OCI-LY1 (cell line): ENCODE measurements around the gene BTBD9.

Experiments
- H2AFZ ChIP-seq: fragments of 200-600 bp; sonication (generic), shearing (Covaris generic); 2 replicates; pipeline ENCODE4 v1.6.0; 2014; ENCODE audit warnings: antibody characterized with exemption, mild to moderate bottlenecking, low read length
- H3F3A ChIP-seq: fragments of 200-600 bp; sonication (generic), shearing (Covaris generic); 2 replicates; pipeline ENCODE4 v1.6.0; 2014; ENCODE audit warnings: mild to moderate bottlenecking, antibody characterized with exemption, low read length, moderate library complexity; ENCODE audit not compliant: insufficient read depth
- H3K27ac ChIP-seq: fragments of 200-600 bp; sonication (generic); 2 replicates; pipeline ENCODE4 v1.5.1; 2014; ENCODE audit warnings: low read length, mixed run types, mild to moderate bottlenecking, low read depth; ENCODE audit not compliant: poor library complexity, severe bottlenecking
- H3K27me3 ChIP-seq: fragments of 200-600 bp; sonication (generic); 2 replicates; pipeline ENCODE4 v1.6.0; 2014; ENCODE audit warnings: antibody characterized with exemption, mild to moderate bottlenecking, low read length, moderate library complexity; ENCODE audit not compliant: insufficient read depth
- H3K36me3 ChIP-seq: fragments of 200-600 bp; sonication (generic); 2 replicates; pipeline ENCODE4 v1.6.1; 2014; ENCODE audit warnings: mild to moderate bottlenecking, antibody characterized with exemption, low read length, moderate library complexity, mixed read lengths; ENCODE audit not compliant: insufficient read depth
- H3K4me1 ChIP-seq: fragments of 200-600 bp; sonication (generic); 2 replicates; pipeline ENCODE4 v1.5.1; 2014; ENCODE audit warnings: mild to moderate bottlenecking, low read length, moderate library complexity; ENCODE audit not compliant: insufficient read depth, severe bottlenecking
- H3K4me2 ChIP-seq: fragments of 200-600 bp; sonication (generic), shearing (Covaris generic); 2 replicates; pipeline ENCODE4 v1.6.1; 2014; ENCODE audit warnings: low read length
- H3K4me3 ChIP-seq: fragments of 200-600 bp; sonication (generic); 2 replicates; pipeline ENCODE4 v1.5.1; 2014; ENCODE audit warnings: low read length, low read depth, mild to moderate bottlenecking, mixed read lengths; ENCODE audit not compliant: poor library complexity, severe bottlenecking
- H3K79me2 ChIP-seq: fragments of 200-600 bp; shearing (Covaris generic); 2 replicates; pipeline ENCODE4 v1.6.1; 2016; ENCODE audit warnings: mixed run types, low read length, mixed read lengths; ENCODE audit not compliant: insufficient read depth
- H3K9ac ChIP-seq: fragments of 200-600 bp; sonication (generic), shearing (Covaris generic); 2 replicates; pipeline ENCODE4 v1.6.1; 2014; ENCODE audit warnings: mild to moderate bottlenecking, low read length, mixed read lengths
- H3K9me2 ChIP-seq: fragments of 200-600 bp; sonication (generic), shearing (Covaris generic); 2 replicates; pipeline ENCODE4 v1.6.1; 2014; ENCODE audit warnings: low read depth, mild to moderate bottlenecking, low read length, mixed read lengths
- H3K9me3 ChIP-seq: fragments of 200-600 bp; shearing (Covaris generic); 2 replicates; pipeline ENCODE4 v1.6.1; 2014; ENCODE audit warnings: low read length, mixed read lengths
- H4K20me1 ChIP-seq: fragments of 200-600 bp; sonication (generic), shearing (Covaris generic); 2 replicates; pipeline ENCODE4 v1.6.0; 2016; ENCODE audit warnings: mild to moderate bottlenecking, low read length; ENCODE audit not compliant: insufficient read depth
- EZH2 ChIP-seq: fragments of 200-600 bp; sonication (generic), shearing (Covaris generic); IDR thresholded peaks from 2 replicates; pipeline ENCODE4 v1.8.0; 2017; ENCODE audit warnings: borderline replicate concordance, mixed run types, mild to moderate bottlenecking, antibody characterized with exemption, low read length, moderate library complexity, mixed read lengths
- TF ChIP-seq, protein P1 (sequence below): fragments of 200-600 bp; sonication (generic), shearing (Covaris generic); IDR thresholded peaks from 2 replicates; pipeline ENCODE4 v1.5.1; 2017; ENCODE audit warnings: mild to moderate bottlenecking, antibody characterized with exemption, low read length, moderate library complexity, mixed read lengths

BTBD9 gene

GRCh38 chr6:38573801-38574395, 65.8 kb downstream of the BTBD9 start:
- Histone ChIP-seq H3K27ac (no peak overlapping the region), H4K20me1 (no peaks in the 10 kb centered on the region), H3K9ac (no peak overlapping the region), H3K4me1 (peaks cover 5% of the 10 kb centered on the region), H3K79me2 (no peaks in the 10 kb centered on the region), H3K9me3 (no peaks in the 10 kb centered on the region), H3K9me2 (no peaks in the 10 kb centered on the region), H3K27me3 (no peaks in the 10 kb centered on the region), H2AFZ (no peak overlapping the region), H3K36me3 (no peaks in the 10 kb centered on the region), H3K4me3 (no peak overlapping the region), H3F3A (no peaks in the 10 kb centered on the region), H3K4me2 (no peak overlapping the region)
- TF ChIP-seq, protein P1, sequence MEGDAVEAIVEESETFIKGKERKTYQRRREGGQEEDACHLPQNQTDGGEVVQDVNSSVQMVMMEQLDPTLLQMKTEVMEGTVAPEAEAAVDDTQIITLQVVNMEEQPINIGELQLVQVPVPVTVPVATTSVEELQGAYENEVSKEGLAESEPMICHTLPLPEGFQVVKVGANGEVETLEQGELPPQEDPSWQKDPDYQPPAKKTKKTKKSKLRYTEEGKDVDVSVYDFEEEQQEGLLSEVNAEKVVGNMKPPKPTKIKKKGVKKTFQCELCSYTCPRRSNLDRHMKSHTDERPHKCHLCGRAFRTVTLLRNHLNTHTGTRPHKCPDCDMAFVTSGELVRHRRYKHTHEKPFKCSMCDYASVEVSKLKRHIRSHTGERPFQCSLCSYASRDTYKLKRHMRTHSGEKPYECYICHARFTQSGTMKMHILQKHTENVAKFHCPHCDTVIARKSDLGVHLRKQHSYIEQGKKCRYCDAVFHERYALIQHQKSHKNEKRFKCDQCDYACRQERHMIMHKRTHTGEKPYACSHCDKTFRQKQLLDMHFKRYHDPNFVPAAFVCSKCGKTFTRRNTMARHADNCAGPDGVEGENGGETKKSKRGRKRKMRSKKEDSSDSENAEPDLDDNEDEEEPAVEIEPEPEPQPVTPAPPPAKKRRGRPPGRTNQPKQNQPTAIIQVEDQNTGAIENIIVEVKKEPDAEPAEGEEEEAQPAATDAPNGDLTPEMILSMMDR = no peak
- no peak for TF ChIP-seq EZH2

DNA sequence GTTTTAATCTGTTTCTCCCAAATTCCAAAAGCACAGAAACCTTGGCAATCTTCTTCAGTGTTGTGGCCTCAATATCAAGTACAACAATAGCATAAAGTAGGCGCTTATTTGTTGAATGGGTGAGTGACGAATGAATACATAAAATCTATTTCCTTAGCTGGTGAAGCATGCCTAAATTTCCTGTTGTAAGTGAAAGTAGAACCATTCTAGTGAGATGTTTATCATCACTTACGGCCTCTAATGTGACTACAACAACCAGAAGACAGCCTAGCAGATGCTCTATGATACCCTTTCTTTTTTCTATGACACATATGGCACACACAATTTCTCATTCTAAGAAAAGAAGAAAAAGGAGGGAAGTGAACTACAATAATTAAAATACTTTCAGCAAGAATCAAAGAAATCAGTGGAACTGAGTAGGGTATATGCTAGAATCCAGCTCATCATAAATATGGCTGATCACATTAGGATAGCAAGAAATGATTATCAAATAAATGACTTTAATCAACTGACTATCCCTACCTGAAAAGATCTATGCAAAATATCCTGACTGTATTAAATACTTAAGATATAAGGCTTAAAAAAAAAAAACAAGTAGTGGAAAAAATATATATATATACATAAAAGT, 67.4 kb downstream of the BTBD9 start:
- Histone ChIP-seq H3K4me2 (no peak overlapping the region), H3K9me2 (no peaks in the 10 kb centered on the region), H3K4me3 (no peak overlapping the region), H3K79me2 (no peaks in the 10 kb centered on the region), H3K9ac (no peak overlapping the region), H3K27ac (no peak overlapping the region), H3K27me3 (no peaks in the 10 kb centered on the region), H3K4me1 (peaks cover 5% of the 10 kb centered on the region), H2AFZ (no peak overlapping the region), H3K36me3 (no peaks in the 10 kb centered on the region), H3F3A (no peaks in the 10 kb centered on the region), H3K9me3 (no peaks in the 10 kb centered on the region), H4K20me1 (no peaks in the 10 kb centered on the region)
- TF ChIP-seq, protein P1 = no peak
- TF ChIP-seq EZH2 = no peak

DNA sequence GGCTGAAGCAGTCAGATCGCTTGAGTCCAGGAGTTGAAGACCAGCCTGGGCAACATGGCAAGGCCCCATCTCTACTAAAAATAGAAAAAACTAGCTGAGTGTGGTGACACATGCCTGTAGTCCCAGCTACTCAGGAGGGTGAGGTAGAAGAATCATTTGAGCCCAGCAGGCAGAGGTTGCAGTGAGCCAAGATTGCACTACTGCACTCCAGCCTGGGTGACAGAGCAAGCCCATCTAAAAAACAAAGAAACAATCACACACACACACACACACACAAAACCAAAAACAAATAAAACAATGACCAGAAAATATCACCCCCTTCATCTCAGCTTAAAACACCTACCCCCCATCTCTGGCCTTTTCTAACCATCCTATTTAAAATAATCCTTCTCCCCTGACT, 68.0 kb downstream of the BTBD9 start:
- H2AFZ ChIP-seq = no peak overlapping the region
- no peaks in the 10 kb centered on the region for H3K9me2 ChIP-seq
- H3K4me3 ChIP-seq = no peak overlapping the region
- H3F3A ChIP-seq = no peaks in the 10 kb centered on the region
- no peaks in the 10 kb centered on the region for H4K20me1 ChIP-seq
- H3K9ac ChIP-seq = no peak overlapping the region
- H3K27me3 ChIP-seq = no peaks in the 10 kb centered on the region
- H3K36me3 ChIP-seq = no peaks in the 10 kb centered on the region
- no peak overlapping the region for H3K4me2 ChIP-seq
- H3K9me3 ChIP-seq = no peaks in the 10 kb centered on the region
- peaks cover 5% of the 10 kb centered on the region for H3K4me1 ChIP-seq
- no peaks in the 10 kb centered on the region for H3K79me2 ChIP-seq
- TF ChIP-seq EZH2 = no peak
- TF ChIP-seq, protein P1 = no peak
- no peak overlapping the region for H3K27ac ChIP-seq
